Progenitor cell of endocrine pancreas (in vitro differentiated cells): ENCODE data around the gene ZNF112. TPM values are rescaled to one million over a fixed set of nuclear protein-coding genes. Genes with fewer than 3 reads are reported as not detected.

Experiments
- DNase-seq: peaks from one replicate; pipeline ENCODE4 v3.0.0; 2021; ENCODE audit warnings: low spot score; ENCODE audit not compliant: unreplicated experiment
- H3K27ac Mint-ChIP-seq: 2 replicates; pipeline ENCODE4 v1.8.0; 2021; ENCODE audit warnings: mild to moderate bottlenecking, moderate library complexity, mixed read lengths
- H3K27me3 Mint-ChIP-seq: 2 replicates; pipeline ENCODE4 v1.8.0; 2021; ENCODE audit warnings: mixed read lengths
- H3K36me3 Mint-ChIP-seq: 2 replicates; pipeline ENCODE4 v1.8.0; 2022; ENCODE audit warnings: mixed read lengths; ENCODE audit not compliant: insufficient read depth
- H3K4me1 Mint-ChIP-seq: 2 replicates; pipeline ENCODE4 v1.8.0; 2021; ENCODE audit warnings: low read depth, mixed read lengths
- H3K4me3 Mint-ChIP-seq: 2 replicates; pipeline ENCODE4 v1.8.0; 2021; ENCODE audit warnings: low read depth, mild to moderate bottlenecking, moderate library complexity, mixed read lengths
- H3K9me3 Mint-ChIP-seq: 2 replicates; pipeline ENCODE4 v1.8.0; 2021; ENCODE audit warnings: low read depth, mixed read lengths
- CTCF ChIP-seq: fragments of 200-600 bp; sonication (generic); IDR thresholded peaks from one replicate; pipeline ENCODE4 v1.5.0; 2021; ENCODE audit warnings: antibody characterized with exemption, mild to moderate bottlenecking; ENCODE audit not compliant: unreplicated experiment
- total RNA-seq: library from RNA; stranded (reverse); gene quantifications from 2 replicates; pipeline ENCODE4 v1.2.1, GENCODE V29; 2021

The ZNF112 gene
- total RNA-seq, 1 donor from 2014 or later = 13.0 TPM

- DNase-seq = no peak
- Mint-ChIP-seq H3K27ac (no peak overlapping the region), H3K27me3 (no peaks in the 10 kb centered on the region), H3K9me3 (peaks cover 54% of the 10 kb centered on the region), H3K36me3 (peaks cover 49% of the 10 kb centered on the region), H3K4me3 (no peak overlapping the region), H3K4me1 (no peaks in the 10 kb centered on the region)
- no peak for TF ChIP-seq CTCF
These were observed 73.6 kb downstream of the ZNF112 start for GRCh38 chr19:44282846-44283245.

- peaks cover 56% of the 10 kb centered on the region for H3K9me3 Mint-ChIP-seq
- H3K4me3 Mint-ChIP-seq = no peak overlapping the region
- H3K27ac Mint-ChIP-seq = no peak overlapping the region
- no peaks in the 10 kb centered on the region for H3K27me3 Mint-ChIP-seq
- peaks cover 39% of the 10 kb centered on the region for H3K36me3 Mint-ChIP-seq
- no peaks in the 10 kb centered on the region for H3K4me1 Mint-ChIP-seq
- TF ChIP-seq CTCF = no peak
- no peak for DNase-seq
These were observed 75.6 kb downstream of the ZNF112 start for GRCh38 chr19:44280916-44281315.

GRCh38 chr19:44278181-44278690, 78.2 kb downstream of the ZNF112 start:
- Mint-ChIP-seq H3K36me3 (peaks cover 52% of the 10 kb centered on the region), H3K4me3 (no peak overlapping the region), H3K27ac (no peak overlapping the region)

GRCh38 chr19:44277331-44277730, 79.1 kb downstream of the ZNF112 start:
- Mint-ChIP-seq H3K4me1 (no peaks in the 10 kb centered on the region), H3K27me3 (no peaks in the 10 kb centered on the region), H3K27ac (no peak overlapping the region), H3K4me3 (no peak overlapping the region), H3K36me3 (peaks cover 56% of the 10 kb centered on the region), H3K9me3 (peaks cover 65% of the 10 kb centered on the region)
- TF ChIP-seq CTCF = no peak
- DNase-seq = no peak

More at GRCh38 chr19:44278181-44278690, 78.2 kb downstream of the ZNF112 start:
- no peak for DNase-seq
- no peaks in the 10 kb centered on the region for H3K4me1 Mint-ChIP-seq
- H3K9me3 Mint-ChIP-seq = peaks cover 64% of the 10 kb centered on the region
- H3K27me3 Mint-ChIP-seq = no peaks in the 10 kb centered on the region
- no peak for TF ChIP-seq CTCF

Other genes starting within 250 kb of the ZNF112 start
- 9.1 and 10.2 TPM in 2 replicates for gene ZNF225, start 243.3 kb downstream of the ZNF112 start, total RNA-seq
- gene ZNF234, start 215.1 kb downstream of the ZNF112 start, total RNA-seq = 24.9 and 25.2 TPM in 2 replicates
- 38.2 and 38.7 TPM in 2 replicates for gene ZNF226, start 191.6 kb downstream of the ZNF112 start, total RNA-seq
- gene ZNF227, start 144.1 kb downstream of the ZNF112 start, total RNA-seq = 32.0 and 38.9 TPM in 2 replicates
- 5.7 and 7.9 TPM in 2 replicates for gene ZNF233, start 96.8 kb downstream of the ZNF112 start, total RNA-seq
- 15.0 and 16.6 TPM in 2 replicates for gene ZNF235, start 51.7 kb downstream of the ZNF112 start, total RNA-seq
- gene ZNF285, start 44.9 kb upstream of the ZNF112 start, total RNA-seq = 13.1 and 14.3 TPM in 2 replicates
- 18.3 and 18.4 TPM in 2 replicates for gene ZNF229, start 91.8 kb upstream of the ZNF112 start, total RNA-seq
- 17.9 and 19.6 TPM in 2 replicates for gene ZNF180, start 143.8 kb upstream of the ZNF112 start, total RNA-seq
- gene CEACAM20, start 173.0 kb upstream of the ZNF112 start, total RNA-seq = not detected in 2 replicates